Lower lobe of right lung (tissue), 2 donors: ENCODE data around the gene IL18. TPM values are rescaled to one million over a fixed set of nuclear protein-coding genes. Genes with fewer than 3 reads are reported as not detected.

ENCODE experiments used
- ATAC-seq, 2 donors: fragments of 200-7000 bp; cut with Tn5 transposase; one replicate each; pipeline ENCODE4 v1.9.1; 2020 to 2022; ENCODE audit warnings: mild to moderate bottlenecking in 2 of 2, moderate library complexity in 2 of 2
- DNase-seq: peaks from one replicate; pipeline ENCODE4 v3.0.0-alpha.2; 2020
- H3K27ac ChIP-seq: fragments of 200-600 bp; one replicate; pipeline ENCODE4 v1.8.0; 2022
- H3K27me3 ChIP-seq: fragments of 200-600 bp; one replicate; pipeline ENCODE4 v1.8.0; 2022; ENCODE audit warnings: low read depth
- H3K36me3 ChIP-seq: fragments of 200-600 bp; one replicate; pipeline ENCODE4 v1.8.0; 2022; ENCODE audit warnings: mild to moderate bottlenecking
- H3K4me1 ChIP-seq: fragments of 200-600 bp; one replicate; pipeline ENCODE4 v1.8.0; 2022
- H3K4me3 ChIP-seq: fragments of 200-600 bp; one replicate; pipeline ENCODE4 v1.8.0; 2022; ENCODE audit warnings: mild to moderate bottlenecking
- H3K9me3 ChIP-seq: fragments of 200-600 bp; one replicate; pipeline ENCODE4 v1.8.0; 2022
- intact Hi-C: fragments of 100-400 bp; cut with DNase I; formaldehyde crosslinking; loops from one replicate; pipeline ENCODE4 v1.11.0; 2022
- total RNA-seq: library from RNA; stranded (reverse); fragmentation: NEBNext Ultra II Directional; extraction: Animal tissue kit (Norgen Biotek cat#: 25700); gene quantifications from one replicate; pipeline ENCODE4 v1.2.1, GENCODE V29; 2021
- TF ChIP-seq, protein P1 (sequence below): fragments of 200-600 bp; IDR thresholded peaks from one replicate; pipeline ENCODE4 v1.8.0; 2022; ENCODE audit warnings: antibody characterized with exemption, mild to moderate bottlenecking
- donor health status: DM: no; HTN: yes; CAD: no; lungs with severe emphysema.

The IL18 gene
- total RNA-seq, 1 donor from 2014 or later: 48.7 TPM

DNA sequence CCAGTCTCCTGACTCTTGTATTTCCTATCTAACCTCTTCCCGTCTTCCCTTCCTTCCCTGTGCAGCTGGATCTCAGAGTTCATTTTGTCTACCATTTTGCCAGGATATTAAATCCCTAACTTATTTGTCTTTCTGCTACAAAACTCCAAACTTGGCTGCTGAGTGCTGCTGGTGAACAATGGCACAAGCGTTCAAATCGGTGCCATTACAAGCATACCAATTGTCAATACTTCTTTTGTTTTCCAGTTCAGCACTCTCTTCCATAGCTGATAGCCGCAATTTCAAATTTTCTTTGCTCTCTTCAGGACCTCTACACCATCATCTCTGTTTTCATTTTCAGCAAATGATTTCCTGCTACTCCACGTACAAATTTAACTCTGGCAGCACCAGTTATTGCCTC lies 13.4 kb downstream of the IL18 start:
- intact Hi-C loops: no loop called here
- H3K4me3 ChIP-seq: no peak overlapping the region
- no peaks in the 10 kb centered on the region for H3K9me3 ChIP-seq
- peaks cover 14% of the 10 kb centered on the region for H3K36me3 ChIP-seq
- H3K27ac ChIP-seq: no peak overlapping the region
- ATAC-seq: no peak
- DNase-seq: no peak
- TF ChIP-seq, protein P1, sequence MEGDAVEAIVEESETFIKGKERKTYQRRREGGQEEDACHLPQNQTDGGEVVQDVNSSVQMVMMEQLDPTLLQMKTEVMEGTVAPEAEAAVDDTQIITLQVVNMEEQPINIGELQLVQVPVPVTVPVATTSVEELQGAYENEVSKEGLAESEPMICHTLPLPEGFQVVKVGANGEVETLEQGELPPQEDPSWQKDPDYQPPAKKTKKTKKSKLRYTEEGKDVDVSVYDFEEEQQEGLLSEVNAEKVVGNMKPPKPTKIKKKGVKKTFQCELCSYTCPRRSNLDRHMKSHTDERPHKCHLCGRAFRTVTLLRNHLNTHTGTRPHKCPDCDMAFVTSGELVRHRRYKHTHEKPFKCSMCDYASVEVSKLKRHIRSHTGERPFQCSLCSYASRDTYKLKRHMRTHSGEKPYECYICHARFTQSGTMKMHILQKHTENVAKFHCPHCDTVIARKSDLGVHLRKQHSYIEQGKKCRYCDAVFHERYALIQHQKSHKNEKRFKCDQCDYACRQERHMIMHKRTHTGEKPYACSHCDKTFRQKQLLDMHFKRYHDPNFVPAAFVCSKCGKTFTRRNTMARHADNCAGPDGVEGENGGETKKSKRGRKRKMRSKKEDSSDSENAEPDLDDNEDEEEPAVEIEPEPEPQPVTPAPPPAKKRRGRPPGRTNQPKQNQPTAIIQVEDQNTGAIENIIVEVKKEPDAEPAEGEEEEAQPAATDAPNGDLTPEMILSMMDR: no peak
- no peaks in the 10 kb centered on the region for H3K27me3 ChIP-seq
- H3K4me1 ChIP-seq: no peaks in the 10 kb centered on the region

DNA sequence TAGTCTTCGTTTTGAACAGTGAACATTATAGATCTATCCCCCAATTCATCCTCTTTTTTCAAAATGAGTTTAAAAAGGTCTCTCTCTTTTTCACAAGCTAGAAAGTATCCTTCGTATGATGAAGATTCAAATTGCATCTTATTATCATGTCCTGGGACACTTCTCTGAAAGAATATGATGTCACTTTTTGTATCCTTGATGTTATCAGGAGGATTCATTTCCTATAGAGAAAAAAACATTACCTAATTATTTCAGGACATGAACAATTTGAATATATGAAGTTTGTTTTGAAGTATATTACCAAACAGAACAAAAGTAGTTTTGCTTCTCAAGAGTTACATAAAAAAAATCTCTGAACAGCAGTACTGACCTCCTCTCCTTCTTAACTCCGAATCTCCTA lies 20.3 kb downstream of the IL18 start:
- no peaks in the 10 kb centered on the region for H3K4me1 ChIP-seq
- intact Hi-C loops: no loop called here
- DNase-seq (no peak), ATAC-seq (no peak)
- no peak overlapping the region for H3K4me3 ChIP-seq
- H3K27me3 ChIP-seq: no peaks in the 10 kb centered on the region
- peaks cover 6% of the 10 kb centered on the region for H3K36me3 ChIP-seq
- H3K9me3 ChIP-seq: peaks cover 8% of the 10 kb centered on the region
- no peak overlapping the region for H3K27ac ChIP-seq
- TF ChIP-seq, protein P1: no peak

DNA sequence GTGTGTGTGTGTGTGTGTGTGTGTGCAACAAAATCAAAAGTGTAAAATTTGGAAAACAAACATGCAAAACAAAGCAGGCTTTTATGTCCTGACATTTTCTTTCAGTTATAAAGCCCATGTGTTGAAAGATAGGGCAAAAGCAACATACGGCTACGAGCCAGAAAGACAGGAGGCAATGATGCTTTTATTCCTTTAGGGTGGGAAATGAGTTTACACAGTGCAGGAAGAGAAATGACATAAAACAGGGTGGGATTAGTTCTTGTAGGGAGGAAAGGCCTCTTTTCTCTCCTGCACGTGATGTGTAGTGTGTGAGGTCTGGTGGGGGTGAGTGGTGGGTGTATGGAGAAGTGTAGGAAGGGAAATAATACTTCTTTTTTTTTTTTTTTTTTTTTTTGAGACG lies 29.4 kb downstream of the IL18 start:
- TF ChIP-seq, protein P1: no peak
- no peaks in the 10 kb centered on the region for H3K9me3 ChIP-seq
- ATAC-seq (no peak), DNase-seq (no peak)
- no peak overlapping the region for H3K4me3 ChIP-seq
- intact Hi-C loops: no loop called here
- no peak overlapping the region for H3K27ac ChIP-seq
- no peaks in the 10 kb centered on the region for H3K36me3 ChIP-seq
- no peaks in the 10 kb centered on the region for H3K4me1 ChIP-seq
- no peaks in the 10 kb centered on the region for H3K27me3 ChIP-seq

DNA sequence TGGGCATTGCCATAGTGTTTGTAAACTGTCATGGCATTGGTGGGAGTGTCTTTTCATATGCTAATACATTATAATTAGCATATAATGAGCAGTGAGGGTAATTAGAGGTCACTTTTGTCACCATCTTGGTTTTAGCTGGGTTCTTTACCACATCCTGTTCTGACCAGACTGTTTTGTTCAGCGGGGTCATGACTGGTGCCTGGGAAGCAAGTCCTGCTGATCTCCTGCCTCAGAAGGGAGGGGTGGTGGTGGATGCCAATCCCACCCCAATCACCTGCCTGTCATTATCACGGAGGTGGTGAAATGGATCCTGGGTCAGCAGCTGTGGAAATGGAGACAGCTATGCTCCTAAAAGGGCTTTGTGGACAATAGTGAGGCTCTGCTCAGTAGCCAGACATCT lies 31.2 kb downstream of the IL18 start:
- no peaks in the 10 kb centered on the region for H3K9me3 ChIP-seq
- intact Hi-C loops: no loop called here
- DNase-seq (no peak), ATAC-seq (no peak)
- H3K27ac ChIP-seq: no peak overlapping the region
- H3K4me1 ChIP-seq: no peaks in the 10 kb centered on the region
- H3K36me3 ChIP-seq: no peaks in the 10 kb centered on the region
- no peak overlapping the region for H3K4me3 ChIP-seq
- H3K27me3 ChIP-seq: no peaks in the 10 kb centered on the region
- TF ChIP-seq, protein P1: no peak

DNA sequence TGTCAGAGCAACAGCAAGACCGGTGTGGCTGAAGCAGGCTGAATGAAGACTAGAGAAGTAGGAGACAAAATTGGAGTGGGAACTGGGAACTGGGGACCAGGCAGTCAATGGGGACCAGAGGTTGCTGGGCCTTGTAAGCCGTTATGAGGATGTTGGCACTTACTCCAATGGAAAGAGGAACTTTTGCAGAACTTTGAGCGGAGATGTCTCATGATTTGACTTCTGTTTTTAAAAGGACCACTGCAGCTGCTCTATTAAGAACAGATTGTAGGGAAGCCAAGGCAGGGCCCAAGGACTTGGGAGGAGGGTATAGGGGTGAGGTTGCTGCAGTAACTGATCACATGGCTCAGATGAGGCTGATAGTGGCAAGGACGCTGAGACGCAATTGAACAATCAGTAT lies 34.2 kb downstream of the IL18 start:
- no peaks in the 10 kb centered on the region for H3K27me3 ChIP-seq
- intact Hi-C loops: no loop called here
- no peak overlapping the region for H3K27ac ChIP-seq
- H3K36me3 ChIP-seq: no peaks in the 10 kb centered on the region
- no peak overlapping the region for H3K4me3 ChIP-seq
- ATAC-seq (peak; percentile 62 to 74), DNase-seq (no peak)
- TF ChIP-seq, protein P1: no peak
- H3K4me1 ChIP-seq: no peaks in the 10 kb centered on the region
- H3K9me3 ChIP-seq: no peaks in the 10 kb centered on the region
